Activated CD8-positive, alpha-beta memory T cell treated with anti-CD3 and anti-CD28 coated beads for 48 hours (primary cell): ENCODE measurements around the gene FIS1.
A peak's percentile ranks its signal among the peaks of the same experiment; 100 is the strongest.

Experiments
- DNase-seq, 3 experiments: peaks; one replicate each; pipeline ENCODE4 v3.0.0-alpha.2; 2020; ENCODE audit warnings: low read depth in 2 of 3, low spot score in 2 of 3

The FIS1 gene

DNA sequence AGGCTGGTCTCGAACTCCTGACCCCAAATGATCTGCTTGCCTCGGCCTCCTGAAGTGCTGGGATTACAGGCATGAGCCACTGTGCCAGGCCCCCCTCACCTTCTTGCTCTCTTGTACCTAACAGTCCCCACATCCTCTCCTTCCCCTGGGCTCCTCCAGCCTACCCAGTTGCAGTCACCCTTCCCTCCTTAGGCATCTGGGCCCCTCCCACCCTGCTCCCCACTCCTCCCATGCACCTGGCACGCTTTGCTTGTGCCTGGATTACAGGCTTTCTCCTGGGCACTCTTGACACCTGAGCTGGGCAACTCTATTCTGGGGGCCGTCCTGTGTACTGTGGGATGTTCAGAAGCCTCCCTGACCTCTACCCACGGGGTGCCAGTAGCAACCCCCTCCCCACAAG, 10.2 kb downstream of the FIS1 start:
- no peak for DNase-seq

DNA sequence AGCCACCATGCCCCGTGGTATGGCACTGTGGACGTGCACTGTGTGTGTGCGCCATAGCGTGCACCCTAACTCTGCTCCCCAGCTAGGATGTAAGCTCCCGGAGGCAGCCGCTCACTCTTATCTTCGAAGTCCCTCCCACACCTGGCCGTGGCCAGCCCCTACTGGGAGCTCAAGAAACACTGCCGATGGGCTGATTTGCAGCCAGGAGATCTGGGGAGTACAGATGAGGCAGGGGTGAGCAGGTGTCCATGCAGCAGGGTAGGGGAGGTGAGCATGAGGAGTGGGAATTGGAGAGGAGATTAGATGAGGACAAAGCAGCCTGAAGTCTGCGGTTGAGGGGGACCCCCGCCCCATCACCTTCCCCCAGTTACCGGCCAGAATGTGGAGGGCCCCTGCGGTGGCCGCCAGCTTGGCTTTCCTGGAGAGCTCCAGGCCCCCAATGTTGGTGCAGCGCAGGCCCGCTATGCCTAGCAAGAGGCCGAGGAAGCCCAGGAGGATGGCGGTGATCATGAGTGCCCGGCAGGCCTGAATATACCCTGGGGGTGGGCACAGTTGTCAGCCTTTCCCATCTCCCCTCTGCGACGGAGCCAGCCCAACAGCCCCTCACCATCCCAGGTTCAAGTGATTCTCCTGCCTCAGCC, 10.9 kb downstream of the FIS1 start:
- DNase-seq = no peak

DNA sequence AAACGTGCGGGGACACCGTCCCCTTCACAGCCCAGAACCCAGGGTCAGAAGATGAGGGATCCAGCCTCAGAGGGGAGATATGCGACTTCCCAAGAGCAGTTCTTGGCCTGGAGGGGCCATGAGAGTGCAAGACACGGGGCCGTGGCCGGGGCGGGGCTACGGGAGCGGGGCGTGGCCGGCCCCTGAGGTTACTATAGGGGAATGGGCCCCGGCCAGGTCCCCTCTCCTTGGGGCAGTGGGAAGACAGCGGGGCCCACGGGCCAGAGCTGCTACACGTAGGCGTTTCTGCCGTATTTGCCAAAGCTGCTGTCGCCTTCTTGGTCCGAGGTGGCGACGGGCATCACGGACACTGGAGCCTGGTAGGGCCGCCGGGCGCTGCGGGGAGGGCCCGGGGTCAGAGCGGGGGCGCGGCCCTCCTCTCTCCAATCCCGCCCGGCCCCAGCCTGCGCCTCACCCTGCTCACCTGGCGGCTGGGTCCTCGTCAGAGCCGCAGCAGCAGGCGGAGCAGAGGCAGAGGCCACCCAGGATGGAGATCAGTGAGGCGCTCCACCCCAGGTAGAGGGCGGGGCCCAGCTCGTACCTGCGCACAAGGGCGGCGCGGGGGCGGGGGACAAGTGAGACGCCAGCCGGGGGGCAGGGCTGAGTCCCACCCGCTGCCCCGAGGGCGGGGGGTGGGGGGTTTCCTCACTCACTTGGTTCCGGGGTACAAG, 12.6 kb downstream of the FIS1 start:
- DNase-seq = no peak

DNA sequence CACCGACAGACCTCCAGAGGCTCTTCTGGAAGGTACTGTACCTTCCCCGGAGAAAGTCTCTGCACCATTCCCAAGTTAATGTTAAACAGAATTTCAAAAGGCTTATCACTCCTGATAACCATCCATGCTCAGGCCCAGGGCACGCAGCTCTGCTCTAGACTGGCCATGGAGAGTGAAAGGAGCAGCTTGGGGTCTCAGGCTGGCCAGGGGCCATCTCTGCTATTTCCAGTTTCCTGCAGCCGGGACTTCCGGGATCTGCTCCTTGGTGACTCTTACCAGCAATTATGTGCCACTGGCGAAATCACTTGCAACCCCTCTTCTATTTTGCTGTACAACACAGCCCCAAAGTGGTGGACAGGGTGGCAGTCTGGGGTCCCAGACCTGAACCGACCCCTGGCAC, 13.2 kb downstream of the FIS1 start:
- no peak for DNase-seq

DNA sequence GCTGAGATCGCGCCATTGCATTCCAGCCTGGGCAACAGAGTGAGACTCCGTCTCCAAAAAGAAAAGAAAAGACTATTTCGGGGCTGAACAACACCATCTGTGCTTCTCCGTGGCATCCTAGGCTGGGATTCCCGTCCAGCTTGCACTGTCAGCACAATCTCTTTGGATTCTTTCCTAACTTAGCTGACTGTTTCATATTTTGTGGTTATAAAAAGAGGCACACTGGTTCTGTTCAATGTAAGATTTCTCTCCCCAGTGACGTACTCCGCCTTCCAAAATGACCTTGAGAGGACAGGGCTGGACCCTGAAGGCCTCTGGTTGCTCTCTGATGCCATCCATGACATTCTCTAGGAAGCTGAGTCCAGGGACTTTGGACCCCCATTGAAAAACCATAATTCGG, 18.2 kb downstream of the FIS1 start:
- no peak for DNase-seq

DNA sequence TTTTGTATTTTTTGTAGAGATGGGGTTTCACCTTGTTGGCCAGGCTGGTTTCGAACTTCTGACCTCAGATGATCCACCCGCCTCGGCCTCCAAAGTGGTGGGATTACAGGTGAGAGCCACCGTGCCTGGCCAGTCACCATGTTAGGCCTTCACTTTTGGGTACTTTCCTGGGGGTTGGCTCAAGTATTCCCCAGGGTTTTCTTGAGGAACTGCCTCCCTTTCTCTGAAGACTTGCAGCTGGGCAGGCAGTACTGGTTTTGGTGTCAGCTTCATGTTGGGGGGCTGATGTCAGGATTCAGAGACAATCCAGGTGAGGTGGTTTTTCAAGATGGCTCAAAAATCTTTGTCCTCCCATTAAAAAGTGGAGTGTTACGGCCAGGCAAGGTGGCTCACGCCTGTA, 19.2 kb downstream of the FIS1 start:
- DNase-seq = no peak

DNA sequence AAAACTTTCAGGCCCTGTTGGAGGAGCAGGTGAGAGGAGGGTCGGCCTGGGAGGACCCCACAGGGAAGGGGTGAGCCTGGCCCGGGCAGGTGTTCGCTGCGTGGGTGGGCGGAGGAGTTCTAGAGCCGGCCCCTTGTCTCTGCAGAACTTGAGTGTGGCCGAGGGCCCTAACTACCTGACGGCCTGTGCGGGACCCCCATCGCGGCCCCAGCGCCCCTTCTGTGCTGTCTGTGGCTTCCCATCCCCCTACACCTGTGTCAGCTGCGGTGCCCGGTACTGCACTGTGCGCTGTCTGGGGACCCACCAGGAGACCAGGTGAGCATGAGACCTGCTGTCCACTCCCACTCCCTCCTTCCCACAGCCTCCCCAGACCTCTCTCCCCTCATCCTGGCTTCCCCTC, 21.4 kb downstream of the FIS1 start:
- DNase-seq = no peak

DNA sequence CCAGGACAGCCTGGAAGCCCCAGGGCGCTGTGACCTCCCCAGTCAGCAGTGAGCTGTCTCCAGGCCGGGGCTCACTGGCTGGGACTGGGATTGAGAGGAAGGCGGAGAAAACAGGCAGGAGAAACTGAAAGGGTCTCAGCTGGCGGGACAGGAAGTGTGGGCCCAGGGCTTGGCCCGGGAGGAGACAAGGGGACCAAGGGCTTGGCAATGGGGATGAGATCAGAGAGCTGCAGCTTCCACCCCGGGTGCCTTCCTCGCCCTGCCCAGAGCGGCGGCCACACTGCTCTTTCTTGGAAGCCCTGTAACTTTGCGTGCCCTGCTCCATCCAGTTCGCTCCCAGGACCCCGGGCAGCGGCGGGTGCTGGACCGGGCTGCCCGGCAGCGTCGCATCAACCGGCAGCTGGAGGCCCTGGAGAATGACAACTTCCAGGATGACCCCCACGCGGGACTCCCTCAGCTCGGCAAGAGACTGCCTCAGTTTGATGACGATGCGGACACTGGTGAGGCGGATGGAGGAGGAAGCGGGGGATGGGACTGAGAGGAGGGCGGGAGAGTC, 22.5 kb downstream of the FIS1 start:
- no peak for DNase-seq

DNA sequence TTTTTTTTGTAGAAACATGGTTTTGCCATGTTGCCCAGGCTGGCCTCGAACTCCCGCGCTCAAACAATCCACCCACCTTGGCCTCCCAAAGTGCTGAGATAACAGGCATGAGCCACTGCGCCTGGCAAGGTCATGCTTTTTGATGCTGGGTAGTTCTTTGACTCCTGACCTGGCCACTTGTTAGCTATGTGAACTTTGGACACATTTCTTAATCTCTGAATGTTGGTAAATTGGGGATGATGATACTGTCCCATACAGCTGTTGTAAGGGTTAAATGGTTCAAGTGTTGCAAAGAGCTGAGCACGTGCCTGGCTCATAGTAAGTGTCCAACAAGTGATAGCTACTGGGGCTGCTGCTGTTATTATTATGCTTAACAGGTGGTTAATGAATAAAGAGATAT, 24.6 kb downstream of the FIS1 start:
- DNase-seq = no peak

DNA sequence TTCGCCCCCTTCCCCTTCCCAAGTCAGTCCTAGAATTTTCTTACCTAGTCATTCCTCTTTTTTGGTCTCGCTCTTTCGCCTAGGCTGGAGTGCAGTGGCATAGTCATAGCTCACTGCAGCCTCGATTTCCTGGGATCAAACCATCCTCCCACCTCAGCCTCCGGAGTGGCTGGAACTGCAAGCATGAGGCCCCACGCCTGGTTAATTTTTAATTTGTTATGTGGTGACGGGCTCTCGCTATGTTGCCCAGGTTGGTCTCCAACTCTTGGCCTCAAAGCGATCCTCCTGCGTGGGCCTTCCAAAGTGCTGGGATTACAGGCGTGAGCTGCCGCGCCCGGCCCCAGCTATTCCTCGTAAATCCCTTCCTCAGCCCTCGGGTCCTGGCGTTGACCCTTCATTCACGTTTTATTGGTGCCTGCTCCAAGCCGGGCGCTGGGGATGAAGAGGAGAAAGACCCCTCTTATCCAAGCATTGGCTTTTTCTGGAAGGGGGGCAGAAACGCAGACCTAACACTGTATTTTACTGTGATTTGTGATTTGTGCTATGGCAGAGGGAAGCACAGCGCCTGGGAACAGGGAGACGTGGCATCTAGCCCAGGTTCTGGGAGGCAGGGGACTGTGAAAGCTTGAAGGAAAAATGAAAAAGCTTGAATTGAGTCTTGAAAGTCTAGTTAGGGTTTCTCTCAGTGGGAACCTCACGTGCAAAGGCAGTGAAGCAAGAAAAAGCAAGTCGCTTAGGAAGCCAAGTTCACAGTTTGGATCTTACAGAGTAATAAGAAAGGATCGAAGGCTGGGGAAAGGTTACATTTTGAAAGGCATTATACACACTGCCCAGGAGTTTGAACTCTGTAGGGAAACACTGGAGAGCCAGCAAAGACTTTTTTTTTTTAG, 26.4 kb downstream of the FIS1 start:
- DNase-seq = no peak

DNA sequence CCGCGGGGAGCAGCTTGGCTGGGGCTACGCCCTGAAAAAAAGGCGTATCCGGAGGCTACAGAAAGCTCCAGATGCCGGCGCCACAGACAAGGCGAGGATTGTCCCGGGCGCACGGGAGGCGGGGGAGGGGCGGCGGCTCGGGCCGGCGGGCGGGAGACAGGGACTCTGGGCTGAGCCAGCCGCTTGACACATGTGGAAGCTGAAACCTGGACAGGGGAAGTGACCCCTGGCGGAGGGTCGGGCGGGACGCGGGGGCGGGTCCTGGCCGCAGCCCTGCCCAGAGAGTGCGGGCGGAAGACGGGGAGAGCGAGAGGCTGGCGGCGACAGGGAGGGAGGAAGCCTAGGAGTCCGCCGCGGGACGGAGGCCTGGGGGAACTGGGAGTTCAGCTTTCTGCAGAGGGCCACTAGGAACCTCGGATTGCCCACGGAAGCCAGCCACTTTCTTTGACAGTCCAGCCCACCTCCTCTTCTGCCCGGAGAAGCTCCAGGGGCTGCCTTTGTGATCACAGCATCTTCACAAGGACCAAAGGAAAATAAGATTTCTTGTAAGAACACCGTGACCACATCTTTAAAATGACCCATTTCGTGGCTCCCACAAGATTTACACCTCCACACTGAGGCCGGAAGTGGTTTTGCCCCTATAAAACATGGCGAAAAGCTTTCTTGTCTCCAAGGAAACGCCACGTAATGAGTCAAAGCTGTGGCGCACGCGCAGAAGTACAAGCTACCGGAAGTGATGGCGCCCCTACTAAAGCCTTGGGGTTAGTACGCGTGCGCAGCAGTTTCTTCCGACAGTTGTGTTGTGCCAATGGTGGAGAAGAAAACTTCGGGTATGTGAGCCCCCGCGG, 27.3 kb downstream of the FIS1 start, which contains the start of the genes PLOD3 and ZNHIT1:
PLOD3 (minus strand) TSS at position 194 of the 848 bp plus-strand sequence. CDS start 307 bp downstream, outside the sequence.
ZNHIT1 (plus strand) TSS at position 778 of the 848 bp plus-strand sequence; CDS start at position 809, 31 bp downstream.
- DNase-seq = peak; percentile 83 to 91 (median 87)

DNA sequence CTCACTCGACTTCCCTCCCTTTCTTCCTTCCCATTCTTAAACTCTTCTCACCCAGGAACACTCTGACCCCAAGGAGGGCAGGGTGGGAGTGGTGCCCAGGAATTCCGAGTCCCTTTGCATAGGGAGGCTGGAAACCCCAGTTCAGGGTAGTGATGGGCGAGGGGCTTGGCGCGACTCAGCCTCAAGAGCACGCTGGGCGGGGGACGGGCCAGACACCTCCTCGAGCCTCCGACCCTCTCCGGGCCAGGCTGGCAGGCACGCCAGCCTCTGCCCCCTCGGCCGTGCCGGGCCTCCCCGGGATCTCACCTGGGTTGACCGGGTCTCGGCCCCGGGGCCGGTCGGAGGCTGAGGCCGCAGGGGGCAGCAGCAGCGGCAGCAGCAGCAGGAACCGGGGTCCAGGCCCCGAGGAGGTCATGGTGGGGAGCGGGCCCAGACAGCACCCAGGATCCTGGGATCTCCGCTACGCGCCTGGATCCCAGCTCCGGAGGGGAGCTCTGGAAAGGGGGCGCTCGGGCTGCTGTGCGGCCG, 28.0 kb downstream of the FIS1 start:
- DNase-seq = no peak

DNA sequence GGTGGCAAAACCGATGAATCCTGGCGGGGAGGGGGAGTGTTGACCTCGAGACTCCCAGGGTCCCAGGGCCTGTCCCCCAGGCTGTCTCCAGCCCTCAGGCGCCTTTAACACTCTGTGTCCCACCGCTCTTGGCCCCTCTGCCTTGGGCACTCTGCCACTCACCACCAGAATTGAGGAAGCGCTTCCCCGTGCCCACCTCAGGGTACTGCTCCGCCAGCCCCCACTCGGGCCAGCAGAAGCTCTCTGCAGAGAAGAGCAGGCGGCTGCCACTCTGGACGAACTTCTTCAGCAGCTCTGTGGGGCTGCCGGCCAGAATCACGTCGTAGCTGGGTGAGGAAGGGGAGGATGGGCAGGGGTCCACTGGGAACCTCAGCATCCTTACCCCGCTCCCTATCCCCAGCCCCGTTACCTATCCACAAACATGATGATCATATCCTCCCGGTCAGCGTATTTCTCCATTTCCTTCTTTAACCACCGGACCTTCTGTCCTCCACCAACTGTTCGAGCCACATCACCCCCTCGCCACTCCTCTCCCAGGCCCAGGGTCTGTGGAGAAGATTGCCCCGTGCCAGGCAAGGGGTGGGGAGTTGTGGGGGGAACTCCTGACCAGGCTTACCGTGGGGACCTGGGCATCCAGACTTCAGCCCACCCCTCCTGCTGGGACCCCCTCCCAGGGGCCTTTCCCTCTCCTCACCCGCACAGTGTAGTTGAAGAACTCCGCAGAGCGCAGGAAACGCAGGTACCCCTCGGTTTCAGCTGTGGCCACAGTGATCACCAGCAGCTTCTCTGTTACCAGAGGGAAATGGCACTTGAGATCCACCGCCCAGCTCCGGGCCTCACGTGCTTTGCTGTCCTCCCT, 28.7 kb downstream of the FIS1 start:
- no peak for DNase-seq

DNA sequence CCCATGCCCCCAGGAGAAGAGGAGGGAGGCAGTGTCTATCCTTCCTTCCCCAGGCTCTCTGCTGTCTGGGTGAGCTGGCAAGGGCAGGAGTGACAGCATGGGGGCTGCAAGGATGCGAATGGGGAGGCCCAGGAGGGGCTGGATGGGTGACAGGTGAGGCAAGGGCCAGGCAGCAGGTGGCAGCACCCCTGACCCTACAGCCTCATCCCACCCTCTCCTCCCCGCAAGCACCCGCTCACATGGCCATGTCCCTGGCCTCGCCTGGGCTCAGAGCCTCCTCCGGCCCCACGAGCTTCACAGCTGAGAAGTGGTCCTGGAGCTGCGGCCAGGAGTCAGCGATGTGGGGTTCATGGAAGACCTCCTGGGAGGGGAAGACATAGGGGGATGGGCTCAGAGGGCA, 32.9 kb downstream of the FIS1 start:
- DNase-seq = no peak

DNA sequence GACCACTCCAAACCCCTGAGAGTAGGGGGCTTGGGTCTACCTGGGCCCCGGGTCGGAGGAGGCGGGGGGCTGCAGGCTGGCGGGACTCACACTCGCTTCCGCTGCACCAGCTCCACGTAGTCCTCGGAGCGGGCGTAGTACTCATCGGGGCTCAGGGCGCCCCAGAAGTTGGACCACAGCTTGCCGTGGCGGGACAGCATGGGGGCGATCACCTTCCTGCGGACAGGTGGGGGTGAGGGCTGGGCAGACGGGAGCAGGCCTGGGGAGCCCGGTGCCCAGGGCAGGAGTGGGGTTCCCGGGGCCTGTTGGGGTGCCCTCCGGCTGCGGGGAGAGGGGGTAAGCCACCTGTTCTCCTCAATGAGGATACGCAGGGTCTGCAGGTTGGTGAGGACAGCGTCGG, 33.4 kb downstream of the FIS1 start:
- no peak for DNase-seq

DNA sequence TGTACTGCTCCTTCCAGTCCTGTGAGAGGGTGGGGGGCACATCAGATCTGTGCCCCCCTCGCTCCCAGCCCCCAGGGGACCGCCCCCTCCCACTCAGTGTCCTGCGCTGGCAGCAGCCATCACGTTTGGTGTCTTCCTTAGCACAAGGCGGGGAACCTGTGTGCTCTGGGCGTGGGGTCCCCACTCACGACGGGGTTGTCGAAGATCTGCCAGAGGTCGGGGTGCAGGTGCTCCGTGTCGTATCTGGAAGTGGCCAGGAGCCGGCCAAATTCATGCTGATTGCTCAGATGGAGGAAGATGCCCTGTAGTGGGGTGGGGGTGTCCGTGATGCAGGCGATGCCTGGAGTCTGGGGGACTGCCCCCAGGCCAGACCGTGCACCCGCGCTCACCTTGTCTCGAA, 34.7 kb downstream of the FIS1 start:
- DNase-seq = no peak

DNA sequence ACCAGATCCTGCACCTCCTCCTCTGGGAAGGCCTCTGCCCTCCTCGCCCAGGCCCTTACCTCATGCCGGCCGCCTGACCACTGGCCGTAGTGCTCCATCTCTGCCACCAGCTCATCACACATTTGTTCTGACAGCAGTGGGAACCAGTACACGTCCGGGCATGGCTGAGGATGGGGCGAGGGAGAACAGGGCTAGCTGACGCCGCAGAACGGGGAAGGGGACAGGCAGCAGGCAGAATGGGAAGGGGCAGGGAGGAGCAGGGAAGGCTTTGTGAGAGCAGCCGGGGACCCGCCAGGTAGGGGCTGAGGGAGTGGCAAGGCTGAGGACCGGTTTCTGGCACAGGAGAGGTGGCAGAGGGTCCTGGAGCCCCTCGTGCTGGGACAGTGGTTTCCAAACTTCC, 36.1 kb downstream of the FIS1 start:
- DNase-seq = no peak

DNA sequence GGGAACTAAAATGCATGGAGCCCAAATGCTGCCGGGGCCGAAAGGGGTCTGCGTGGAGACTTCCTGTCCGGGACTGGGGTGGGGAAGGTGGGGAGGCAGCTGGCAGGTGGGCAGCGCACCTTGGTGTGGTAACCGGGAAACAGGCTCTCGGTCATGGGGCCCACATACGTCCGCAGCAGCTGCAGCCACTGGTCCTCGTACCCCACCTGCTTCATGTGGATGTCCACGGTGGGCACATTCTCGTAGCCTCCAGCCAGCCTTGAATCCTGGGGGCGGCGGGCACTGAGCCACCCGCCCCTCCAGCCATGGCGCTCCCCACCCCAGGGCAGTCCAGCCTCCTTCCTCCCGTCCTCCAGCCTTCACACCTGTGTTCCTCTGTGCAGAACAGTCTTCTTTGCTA, 37.4 kb downstream of the FIS1 start:
- DNase-seq = no peak

DNA sequence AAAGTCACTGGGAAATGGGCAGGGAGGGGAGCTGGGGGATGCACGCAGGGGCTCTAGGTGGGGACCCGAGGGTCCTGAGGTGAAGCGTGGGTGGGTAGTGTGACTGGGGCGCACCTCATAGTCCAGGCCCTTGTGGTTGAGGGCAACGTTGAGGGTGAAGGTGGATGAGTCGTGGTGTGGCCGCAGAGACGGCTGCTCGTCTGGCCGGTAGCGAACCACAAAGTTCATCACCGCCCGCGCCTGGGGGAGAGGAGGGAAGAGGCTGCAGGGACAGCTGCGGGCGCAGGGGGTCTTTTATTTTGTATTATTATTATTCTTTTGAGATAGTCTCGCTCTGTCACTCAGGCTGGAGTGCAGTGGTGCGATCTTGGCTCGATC, 38.2 kb downstream of the FIS1 start:
- DNase-seq = no peak
